Activated CD4-positive, alpha-beta T cell treated with anti-CD3 and anti-CD28 coated beads for 36 hours (primary cell): ENCODE data around the gene DYNC1I2. TPM values are rescaled to one million over a fixed set of nuclear protein-coding genes. Genes with fewer than 3 reads are reported as not detected.
"Not testable (repeated sequence)": the region's sequence is repeated elsewhere in the genome, so short reads cannot be mapped to it uniquely, and the experiment has no call there.

Source experiments
- ATAC-seq: fragments of 200-7000 bp; cut with Tn5 transposase; one replicate; pipeline ENCODE4 v1.10.0; 2021; ENCODE audit warnings: mild to moderate bottlenecking, moderate library complexity
- CTCF ChIA-PET: fragments of 350-600 bp; sonication (Branson Sonifier 250); formaldehyde crosslinking; loops from one replicate; lab custom pipeline; 2021; ENCODE audit warnings: antibody characterized with exemption; lab: Charles Lee
- POLR2A ChIA-PET: fragments of 350-600 bp; sonication (Branson Sonifier 250); formaldehyde crosslinking; loops from one replicate; lab custom pipeline; 2021; ENCODE audit warnings: antibody characterized with exemption, inconsistent platforms; lab: Charles Lee
- DNase-seq: peaks from one replicate; pipeline ENCODE4 v3.0.0-alpha.2; 2020
- H3K27ac Mint-ChIP-seq: one replicate; pipeline ENCODE4 v1.8.0; 2021; ENCODE audit warnings: mixed read lengths
- H3K27me3 Mint-ChIP-seq: one replicate; pipeline ENCODE4 v1.8.0; 2021; ENCODE audit warnings: mixed read lengths
- H3K36me3 Mint-ChIP-seq: one replicate; pipeline ENCODE4 v1.8.0; 2021; ENCODE audit warnings: low read depth, mixed read lengths
- H3K4me1 Mint-ChIP-seq: one replicate; pipeline ENCODE4 v1.8.0; 2021; ENCODE audit warnings: mixed read lengths
- H3K4me3 Mint-ChIP-seq: one replicate; pipeline ENCODE4 v1.8.0; 2021; ENCODE audit warnings: mild to moderate bottlenecking, moderate library complexity, mixed read lengths
- H3K9me3 Mint-ChIP-seq: one replicate; pipeline ENCODE4 v1.8.0; 2021; ENCODE audit warnings: low read depth, mixed read lengths
- intact Hi-C, 2 experiments: fragments of 100-400 bp; cut with DNase I in 1 of 2; cut with micrococcal nuclease in 1 of 2; formaldehyde crosslinking; loops; one replicate each; pipeline versions ENCODE4 v1.14.2 to v1.15.1; 2022 to 2024; cut with DNase I, micrococcal nuclease
- total RNA-seq, 2 experiments: library from RNA; stranded (reverse); gene quantifications; one replicate each; pipeline ENCODE4 v1.2.3, GENCODE V29; 2021

Gene DYNC1I2
- total RNA-seq, 2 experiments from 2014 or later: 46.2 to 51.1 TPM

DNA sequence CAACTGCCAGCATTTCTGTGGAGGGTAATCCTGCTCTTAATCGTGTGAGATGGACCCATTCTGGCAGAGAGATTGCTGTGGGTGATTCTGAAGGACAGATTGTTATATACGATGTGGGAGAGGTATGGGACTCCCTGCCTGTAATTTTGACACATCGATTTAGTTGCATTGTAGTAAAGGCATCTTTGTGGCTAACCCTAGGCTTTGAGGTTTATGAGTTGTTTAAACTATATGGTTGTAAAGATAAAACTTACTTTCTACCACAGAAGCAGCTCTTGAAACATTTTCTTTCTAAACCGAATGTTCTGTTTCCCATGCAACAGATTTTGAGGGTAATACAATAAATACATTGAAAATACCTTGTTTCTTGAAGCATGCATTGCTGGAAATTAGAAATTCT lies 58.5 kb downstream of the DYNC1I2 start:
- DNase-seq (no peak), ATAC-seq (no peak)
- H3K4me3 Mint-ChIP-seq: no peak overlapping the region
- peaks cover 8% of the 10 kb centered on the region for H3K4me1 Mint-ChIP-seq
- no peaks in the 10 kb centered on the region for H3K9me3 Mint-ChIP-seq
- ChIA-PET CTCF (no interaction called here), POLR2A (no interaction called here)
- intact Hi-C loops: no loop called here
- H3K36me3 Mint-ChIP-seq: peaks cover 28% of the 10 kb centered on the region
- no peak overlapping the region for H3K27ac Mint-ChIP-seq
- H3K27me3 Mint-ChIP-seq: no peaks in the 10 kb centered on the region

- no peaks in the 10 kb centered on the region for H3K9me3 Mint-ChIP-seq
- intact Hi-C loops: no loop called here
- no peaks in the 10 kb centered on the region for H3K27me3 Mint-ChIP-seq
- no peak overlapping the region for H3K4me3 Mint-ChIP-seq
- H3K36me3 Mint-ChIP-seq: peaks cover 28% of the 10 kb centered on the region
- CTCF ChIA-PET: no interaction called here
- ATAC-seq (no peak), DNase-seq (no peak)
- H3K4me1 Mint-ChIP-seq: no peaks in the 10 kb centered on the region
- no peak overlapping the region for H3K27ac Mint-ChIP-seq
- POLR2A ChIA-PET: no interaction called here
Observed at GRCh38 chr2:171747371-171747770, 60.1 kb downstream of the DYNC1I2 start.

GRCh38 chr2:171754254-171754939 lies 67.1 kb downstream of the DYNC1I2 start:
- Mint-ChIP-seq H3K27me3 (no peaks in the 10 kb centered on the region), H3K9me3 (peaks cover 8% of the 10 kb centered on the region), H3K36me3 (peaks cover 47% of the 10 kb centered on the region), H3K4me3 (no peak overlapping the region), H3K27ac (no peak overlapping the region), H3K4me1 (no peaks in the 10 kb centered on the region)
- DNase-seq (no peak), ATAC-seq (no peak)
- intact Hi-C loops: no loop called here
- ChIA-PET CTCF (interaction anchor here (0.7 kb wide), 1 partner anchor 228 kb away, joined by 3 read pairs; no protein-coding TSS in a partner anchor), POLR2A (no interaction called here)

DNA sequence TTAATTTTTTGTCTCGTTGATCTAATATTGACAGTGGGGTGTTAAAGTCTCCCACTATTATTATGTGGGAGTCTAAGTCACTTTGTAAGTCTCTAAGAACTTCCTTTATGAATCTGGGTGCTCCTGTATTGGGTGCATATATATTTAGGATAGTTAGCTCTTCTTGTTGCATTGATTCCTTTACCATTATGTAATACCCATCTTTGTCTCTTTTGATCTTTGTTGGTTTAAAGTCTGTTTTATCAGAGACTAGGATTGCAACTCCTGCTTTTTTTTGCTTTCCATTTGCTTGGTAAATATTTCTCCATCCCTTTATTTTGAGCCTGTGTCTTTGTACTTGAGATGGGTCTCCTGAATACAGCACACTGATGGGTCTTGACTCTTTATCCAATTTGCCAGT lies 71.5 kb downstream of the DYNC1I2 start:
- H3K4me3 Mint-ChIP-seq, intact Hi-C loops, H3K27ac Mint-ChIP-seq, DNase-seq, H3K27me3 Mint-ChIP-seq, CTCF ChIA-PET, ATAC-seq, POLR2A ChIA-PET, H3K4me1 Mint-ChIP-seq: not testable (repeated sequence)
- Mint-ChIP-seq H3K9me3 (peaks cover 11% of the 10 kb centered on the region), H3K36me3 (peaks cover 61% of the 10 kb centered on the region)

DNA sequence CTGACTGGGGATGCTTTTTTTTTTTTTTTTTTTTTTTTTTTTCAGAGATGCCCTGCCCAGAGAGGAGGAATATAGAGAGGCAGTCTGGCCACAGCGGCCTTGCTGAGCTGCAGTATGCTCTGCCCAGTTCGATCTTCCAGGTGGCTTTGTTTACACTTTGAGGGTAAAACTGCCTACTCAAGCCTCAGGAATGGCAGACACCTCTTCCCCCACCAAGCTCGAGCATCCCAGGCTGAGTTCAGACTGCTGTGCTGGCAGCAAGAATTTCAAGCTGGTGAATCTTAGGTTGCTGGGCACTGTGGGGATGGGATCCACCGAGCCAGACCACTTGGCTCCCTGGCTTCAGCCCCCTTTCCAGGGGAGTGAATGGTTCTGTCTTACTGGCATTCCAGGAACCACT lies 73.9 kb downstream of the DYNC1I2 start:
- H3K36me3 Mint-ChIP-seq: peaks cover 50% of the 10 kb centered on the region
- H3K4me3 Mint-ChIP-seq, POLR2A ChIA-PET, H3K27me3 Mint-ChIP-seq, CTCF ChIA-PET, intact Hi-C loops, H3K4me1 Mint-ChIP-seq, H3K9me3 Mint-ChIP-seq, DNase-seq, H3K27ac Mint-ChIP-seq, ATAC-seq: not testable (repeated sequence)

DNA sequence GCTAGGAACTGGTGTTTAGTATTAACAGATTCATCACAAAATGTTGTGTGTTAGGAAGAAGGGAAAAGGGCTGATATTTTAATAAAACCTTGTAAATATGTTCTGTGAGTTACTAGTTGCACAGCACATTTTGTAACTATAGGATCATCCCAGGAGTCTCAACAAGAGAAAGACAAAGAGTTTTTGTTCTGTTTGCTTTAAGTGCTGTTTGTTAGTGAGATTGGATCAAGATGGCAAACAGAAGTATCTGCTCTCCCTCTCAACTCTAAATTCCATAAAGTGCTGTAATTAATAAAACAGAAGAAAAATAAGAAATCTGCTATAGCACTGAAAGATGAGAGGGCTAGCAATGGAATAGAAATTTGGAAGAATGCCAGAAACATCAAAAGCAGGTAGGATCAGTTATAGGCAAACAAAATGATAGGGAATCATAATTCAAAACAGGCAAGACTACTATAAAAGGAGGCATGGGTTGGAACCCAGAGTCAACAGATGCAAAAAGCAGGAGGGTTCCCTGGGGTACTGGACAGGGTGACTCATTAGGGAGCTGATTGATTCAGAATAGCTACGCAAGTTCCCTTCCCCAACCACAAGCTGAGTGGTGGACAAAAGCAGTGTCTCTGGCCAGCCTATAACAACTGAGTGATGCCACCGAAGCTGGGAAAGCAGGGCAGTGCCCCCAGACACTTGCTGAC lies 75.8 kb downstream of the DYNC1I2 start:
- ChIA-PET POLR2A (no interaction called here), CTCF (interaction anchor here (0.7 to 0.8 kb wide), 2 partner anchors 48 to 635 kb away, joined by 3 read pairs; no protein-coding TSS in a partner anchor)
- DNase-seq (no peak), ATAC-seq (no peak)
- Mint-ChIP-seq H3K36me3 (peaks cover 42% of the 10 kb centered on the region), H3K4me3 (no peak overlapping the region), H3K27me3 (no peaks in the 10 kb centered on the region), H3K27ac (no peak overlapping the region), H3K9me3 (peaks cover 7% of the 10 kb centered on the region), H3K4me1 (no peaks in the 10 kb centered on the region)
- intact Hi-C loops: no loop called here

DNA sequence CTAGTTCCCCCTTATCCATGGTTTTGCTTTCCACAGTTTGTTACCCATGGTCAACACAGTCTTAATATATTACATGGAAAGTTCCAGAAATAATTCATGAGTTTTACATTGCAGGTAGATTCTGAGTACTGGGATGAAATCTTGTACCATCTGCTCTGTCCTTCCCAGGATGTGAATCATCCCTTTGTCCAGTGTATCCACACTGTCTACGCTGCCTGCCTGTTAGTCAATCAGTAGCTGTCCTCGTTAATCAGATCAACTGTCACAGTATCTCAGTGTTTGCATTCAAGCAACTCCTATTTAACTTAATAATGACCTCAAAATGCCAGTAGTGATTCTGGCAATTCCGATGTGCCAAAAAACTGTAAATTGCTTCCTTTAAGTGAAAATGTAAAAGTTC lies 76.3 kb downstream of the DYNC1I2 start:
- ATAC-seq (no peak), DNase-seq (no peak)
- ChIA-PET CTCF (interaction anchor here (0.7 kb wide), 1 partner anchor 48 kb away, joined by 3 read pairs; no protein-coding TSS in a partner anchor), POLR2A (no interaction called here)
- intact Hi-C loops: no loop called here
- Mint-ChIP-seq H3K9me3 (peaks cover 3% of the 10 kb centered on the region), H3K36me3 (peaks cover 37% of the 10 kb centered on the region), H3K4me3 (no peak overlapping the region), H3K4me1 (no peaks in the 10 kb centered on the region), H3K27me3 (no peaks in the 10 kb centered on the region), H3K27ac (no peak overlapping the region)

DNA sequence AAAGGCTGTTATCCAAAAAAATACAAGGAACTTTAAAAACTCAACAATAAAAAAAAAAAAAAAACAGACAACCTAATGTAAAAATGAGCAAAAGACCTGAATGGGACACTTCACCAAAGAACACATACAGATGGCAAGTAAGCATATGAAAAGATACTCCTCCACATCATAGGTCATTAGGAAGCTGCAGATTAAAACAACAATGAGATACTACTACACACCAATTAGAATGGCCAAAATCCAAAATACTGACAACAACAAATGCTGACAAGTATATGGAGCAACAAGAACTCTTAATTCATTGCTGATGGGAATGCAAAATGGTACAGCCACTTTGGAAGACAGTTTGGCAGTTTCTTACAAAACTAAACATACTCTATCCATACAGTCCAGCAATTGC lies 84.2 kb downstream of the DYNC1I2 start:
- H3K27me3 Mint-ChIP-seq: no peaks in the 10 kb centered on the region
- peaks cover 10% of the 10 kb centered on the region for H3K9me3 Mint-ChIP-seq
- ChIA-PET POLR2A (no interaction called here), CTCF (interaction anchor here (0.6 to 1.2 kb wide), 2 partner anchors 10 to 899 kb away, joined by 3 to 4 read pairs; no protein-coding TSS in a partner anchor)
- ATAC-seq (no peak), DNase-seq (no peak)
- H3K4me3 Mint-ChIP-seq: no peak overlapping the region
- intact Hi-C loops: no loop called here
- H3K4me1 Mint-ChIP-seq: no peaks in the 10 kb centered on the region
- no peak overlapping the region for H3K27ac Mint-ChIP-seq
- peaks cover 33% of the 10 kb centered on the region for H3K36me3 Mint-ChIP-seq

DNA sequence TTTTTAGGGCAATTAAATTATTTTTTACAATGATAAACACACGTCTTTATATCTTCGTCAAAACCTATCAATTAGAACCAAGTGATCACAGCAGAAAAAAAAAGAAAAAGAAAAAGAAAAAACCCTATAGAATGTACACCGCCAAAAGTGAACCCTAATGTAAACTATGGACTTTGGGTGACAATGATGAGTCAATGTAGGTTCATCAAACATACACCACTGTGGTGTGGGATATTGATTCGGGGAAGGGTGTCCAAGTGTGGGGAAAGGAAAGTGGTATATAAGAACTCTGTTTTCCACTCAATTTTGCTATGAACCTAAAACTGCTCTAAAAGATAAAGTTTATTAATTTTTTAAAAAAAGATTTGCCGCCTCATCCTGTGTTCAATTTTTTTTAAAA lies 85.1 kb downstream of the DYNC1I2 start:
- H3K27me3 Mint-ChIP-seq: no peaks in the 10 kb centered on the region
- ATAC-seq (no peak), DNase-seq (no peak)
- ChIA-PET CTCF (interaction anchor here (1.2 kb wide), 1 partner anchor 9 kb away, joined by 4 read pairs; no protein-coding TSS in a partner anchor), POLR2A (no interaction called here)
- no peak overlapping the region for H3K4me3 Mint-ChIP-seq
- intact Hi-C loops: no loop called here
- H3K27ac Mint-ChIP-seq: no peak overlapping the region
- H3K9me3 Mint-ChIP-seq: peaks cover 10% of the 10 kb centered on the region
- peaks cover 29% of the 10 kb centered on the region for H3K36me3 Mint-ChIP-seq
- no peaks in the 10 kb centered on the region for H3K4me1 Mint-ChIP-seq

GRCh38 chr2:171774581-171774980 lies 87.3 kb downstream of the DYNC1I2 start:
- ATAC-seq, intact Hi-C loops, H3K27ac Mint-ChIP-seq, H3K4me3 Mint-ChIP-seq, DNase-seq, H3K4me1 Mint-ChIP-seq, CTCF ChIA-PET, H3K27me3 Mint-ChIP-seq, POLR2A ChIA-PET: not testable (repeated sequence)
- Mint-ChIP-seq H3K9me3 (peaks cover 13% of the 10 kb centered on the region), H3K36me3 (peaks cover 31% of the 10 kb centered on the region)

DNA sequence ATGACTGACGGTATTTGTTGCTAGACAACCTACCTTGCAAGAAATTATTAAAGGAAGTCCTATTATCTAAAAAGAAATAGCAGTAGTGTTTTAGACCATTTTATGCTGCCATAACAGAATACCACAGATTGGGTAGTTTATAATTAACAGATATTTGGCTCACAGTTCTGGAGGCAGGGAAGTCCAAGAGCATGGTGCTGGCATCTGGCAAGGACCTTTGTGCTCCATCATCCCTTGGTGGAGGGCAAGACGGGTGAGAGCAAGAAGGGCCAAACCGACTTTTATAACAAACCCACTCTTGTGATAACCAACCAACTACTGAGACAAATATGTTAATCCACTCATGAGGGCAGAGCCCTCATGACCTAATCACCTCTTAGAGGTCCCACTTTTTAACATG lies 91.2 kb downstream of the DYNC1I2 start:
- no peaks in the 10 kb centered on the region for H3K4me1 Mint-ChIP-seq
- H3K27me3 Mint-ChIP-seq: no peaks in the 10 kb centered on the region
- peaks cover 3% of the 10 kb centered on the region for H3K9me3 Mint-ChIP-seq
- intact Hi-C loops: no loop called here
- H3K36me3 Mint-ChIP-seq: peaks cover 30% of the 10 kb centered on the region
- CTCF ChIA-PET: interaction anchor here (0.6 to 0.8 kb wide), 2 partner anchors 9 to 329 kb away, joined by 3 to 4 read pairs; no protein-coding TSS in a partner anchor
- POLR2A ChIA-PET: no interaction called here
- DNase-seq (no peak), ATAC-seq (no peak)
- no peak overlapping the region for H3K27ac Mint-ChIP-seq
- H3K4me3 Mint-ChIP-seq: no peak overlapping the region

GRCh38 chr2:171785450-171785849 lies 98.2 kb downstream of the DYNC1I2 start:
- peaks cover 6% of the 10 kb centered on the region for H3K4me1 Mint-ChIP-seq
- H3K27me3 Mint-ChIP-seq: no peaks in the 10 kb centered on the region
- H3K36me3 Mint-ChIP-seq: peaks cover 55% of the 10 kb centered on the region
- H3K4me3 Mint-ChIP-seq: no peak overlapping the region
- ChIA-PET CTCF (interaction anchor here (0.5 to 0.6 kb wide), 3 partner anchors 14 to 972 kb away, joined by 3 read pairs; no protein-coding TSS in a partner anchor), POLR2A (no interaction called here)
- ATAC-seq (no peak), DNase-seq (no peak)
- H3K9me3 Mint-ChIP-seq: no peaks in the 10 kb centered on the region
- H3K27ac Mint-ChIP-seq: no peak overlapping the region
- intact Hi-C loops: no loop called here
